Activated naive CD8-positive, alpha-beta T cell (primary cell): ENCODE data around the gene TMCC1.

Source experiments
- H3K27ac Mint-ChIP-seq: one replicate; pipeline ENCODE4 v1.8.0; 2021; ENCODE audit warnings: mixed read lengths
- H3K27me3 Mint-ChIP-seq: one replicate; pipeline ENCODE4 v1.8.0; 2021; ENCODE audit warnings: mixed read lengths
- H3K36me3 Mint-ChIP-seq: one replicate; pipeline ENCODE4 v1.8.0; 2021; ENCODE audit warnings: mixed read lengths
- H3K4me1 Mint-ChIP-seq: one replicate; pipeline ENCODE4 v1.8.0; 2021; ENCODE audit warnings: low read depth, mixed read lengths
- H3K4me3 Mint-ChIP-seq: one replicate; pipeline ENCODE4 v1.8.0; 2021; ENCODE audit warnings: mild to moderate bottlenecking, mixed read lengths
- H3K9me3 Mint-ChIP-seq: one replicate; pipeline ENCODE4 v1.8.0; 2021; ENCODE audit warnings: low read depth, mixed read lengths

Gene TMCC1

GRCh38 chr3:129607391-129608068 lies 286.0 kb downstream of the TMCC1 start:
- Mint-ChIP-seq H3K4me1 (peaks cover 5% of the 10 kb centered on the region), H3K4me3 (peak overlapping the region; percentile 84), H3K9me3 (no peaks in the 10 kb centered on the region), H3K27me3 (peaks cover 8% of the 10 kb centered on the region), H3K36me3 (no peaks in the 10 kb centered on the region), H3K27ac (no peak overlapping the region)

- Mint-ChIP-seq H3K27me3 (peaks cover 10% of the 10 kb centered on the region), H3K9me3 (no peaks in the 10 kb centered on the region), H3K4me1 (peaks cover 5% of the 10 kb centered on the region), H3K36me3 (no peaks in the 10 kb centered on the region), H3K27ac (peak within 1 kb of the TSS; percentile 76), H3K4me3 (peak within 1 kb of the TSS; percentile 94)
These were observed 286.7 kb downstream of the TMCC1 start, which contains the start of gene PLXND1 for GRCh38 chr3:129606636-129607390. Gene PLXND1 (minus strand): TSS chr3:129606676. CDS start chr3:129606639, 37 bp downstream.

GRCh38 chr3:129605922-129606635 lies 287.4 kb downstream of the TMCC1 start:
- Mint-ChIP-seq H3K27me3 (peaks cover 10% of the 10 kb centered on the region), H3K9me3 (no peaks in the 10 kb centered on the region), H3K4me3 (peak overlapping the region; percentile 94), H3K36me3 (no peaks in the 10 kb centered on the region), H3K27ac (no peak overlapping the region), H3K4me1 (peaks cover 5% of the 10 kb centered on the region)

DNA sequence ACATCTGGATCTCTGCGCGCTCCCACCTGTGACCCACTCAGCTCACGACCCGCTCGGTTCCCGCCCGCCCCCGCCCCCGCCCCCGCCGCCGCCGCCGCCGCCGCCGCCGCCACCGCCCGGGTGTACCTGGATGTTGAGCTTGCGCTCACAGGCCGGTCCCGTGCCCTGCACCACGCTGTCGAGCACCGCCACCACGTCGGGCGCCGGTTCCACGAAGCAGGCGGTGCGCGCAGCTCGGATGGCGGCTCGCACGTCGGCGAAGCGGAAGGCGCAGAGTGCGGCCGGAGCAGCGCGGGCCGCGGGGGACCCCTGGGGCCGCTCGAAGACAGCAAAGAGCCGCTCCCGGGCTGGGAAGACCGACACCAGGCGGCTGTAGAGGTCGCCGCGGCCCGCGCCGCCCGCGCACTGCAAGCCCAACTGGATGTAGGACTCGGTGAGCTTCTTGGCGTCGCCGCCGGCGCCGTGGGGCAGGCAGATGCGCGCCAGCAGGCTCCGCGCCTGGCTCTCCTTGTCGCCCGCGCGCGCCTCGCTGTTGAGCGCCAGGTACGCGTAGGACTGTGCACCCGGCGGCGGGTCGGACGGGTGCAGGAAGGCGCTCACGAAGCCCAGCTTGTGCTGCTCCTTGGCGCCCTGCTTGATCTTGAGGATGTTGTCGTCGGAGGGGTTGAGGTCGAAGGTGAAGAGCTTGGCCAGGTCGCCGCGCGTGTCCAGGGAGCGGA lies 288.1 kb downstream of the TMCC1 start:
- H3K36me3 Mint-ChIP-seq = no peaks in the 10 kb centered on the region
- H3K27ac Mint-ChIP-seq = peak overlapping the region; percentile 76
- no peaks in the 10 kb centered on the region for H3K9me3 Mint-ChIP-seq
- H3K4me3 Mint-ChIP-seq = peak overlapping the region; percentile 94
- peaks cover 5% of the 10 kb centered on the region for H3K4me1 Mint-ChIP-seq
- H3K27me3 Mint-ChIP-seq = peaks cover 10% of the 10 kb centered on the region

- Mint-ChIP-seq H3K27ac (no peak overlapping the region), H3K27me3 (peaks cover 10% of the 10 kb centered on the region), H3K4me3 (no peak overlapping the region)
These were observed 288.7 kb downstream of the TMCC1 start for GRCh38 chr3:129604767-129605166.

GRCh38 chr3:129603991-129604749 lies 289.3 kb downstream of the TMCC1 start:
- Mint-ChIP-seq H3K27me3 (peaks cover 10% of the 10 kb centered on the region), H3K9me3 (no peaks in the 10 kb centered on the region), H3K4me3 (peak overlapping the region; percentile 17), H3K36me3 (no peaks in the 10 kb centered on the region), H3K27ac (no peak overlapping the region), H3K4me1 (peaks cover 5% of the 10 kb centered on the region)

More at GRCh38 chr3:129604767-129605166, 288.7 kb downstream of the TMCC1 start:
- H3K4me1 Mint-ChIP-seq = peaks cover 5% of the 10 kb centered on the region
- no peaks in the 10 kb centered on the region for H3K36me3 Mint-ChIP-seq
- H3K9me3 Mint-ChIP-seq = no peaks in the 10 kb centered on the region

GRCh38 chr3:129603561-129603942 lies 290.0 kb downstream of the TMCC1 start:
- Mint-ChIP-seq H3K9me3 (no peaks in the 10 kb centered on the region), H3K4me1 (peaks cover 3% of the 10 kb centered on the region), H3K27me3 (peaks cover 12% of the 10 kb centered on the region), H3K36me3 (no peaks in the 10 kb centered on the region), H3K4me3 (no peak overlapping the region), H3K27ac (no peak overlapping the region)

DNA sequence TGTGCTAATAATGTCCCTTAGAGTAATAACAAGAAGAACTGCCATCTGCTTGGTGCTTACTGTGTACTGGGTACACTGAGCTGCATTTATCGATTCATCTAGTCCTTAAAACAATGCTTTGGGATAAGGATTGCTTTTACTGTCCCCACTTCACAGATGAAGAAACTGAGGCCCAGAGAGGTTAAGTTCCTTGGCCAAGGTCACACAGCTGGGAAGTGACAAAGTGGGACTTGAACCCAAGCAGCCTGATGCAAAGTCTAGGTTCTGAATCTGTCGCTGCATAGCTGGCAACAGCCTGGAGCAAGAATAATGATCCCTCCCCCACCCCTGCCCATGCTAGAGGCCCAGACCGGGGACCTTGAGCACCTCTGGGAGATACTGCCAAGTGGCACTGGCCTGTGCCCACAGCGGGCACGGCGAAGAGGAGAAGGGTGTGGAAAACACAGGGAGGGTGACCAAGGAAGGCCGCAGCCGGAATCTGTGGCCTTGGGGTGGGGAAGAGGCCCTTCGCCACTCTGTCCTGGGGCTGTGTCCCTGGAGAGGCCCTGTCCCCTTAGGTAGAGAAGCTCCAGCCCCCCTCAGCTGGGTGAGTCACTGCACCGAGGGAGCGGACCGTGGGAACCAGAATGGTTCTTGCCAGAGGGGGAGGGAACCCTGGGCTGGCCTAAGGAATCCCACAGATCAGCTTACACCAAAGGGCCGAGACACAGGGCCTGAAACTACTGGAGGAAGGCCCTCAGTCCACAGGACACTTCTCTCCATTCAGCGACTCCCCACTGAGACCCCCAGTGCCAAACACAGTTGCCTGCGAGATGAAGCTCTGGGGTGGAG lies 290.6 kb downstream of the TMCC1 start:
- H3K4me3 Mint-ChIP-seq = no peak overlapping the region
- H3K36me3 Mint-ChIP-seq = no peaks in the 10 kb centered on the region
- H3K4me1 Mint-ChIP-seq = peaks cover 3% of the 10 kb centered on the region
- no peaks in the 10 kb centered on the region for H3K9me3 Mint-ChIP-seq
- H3K27me3 Mint-ChIP-seq = peaks cover 13% of the 10 kb centered on the region
- H3K27ac Mint-ChIP-seq = no peak overlapping the region

GRCh38 chr3:129602309-129602708 lies 291.2 kb downstream of the TMCC1 start:
- H3K4me3 Mint-ChIP-seq = no peak overlapping the region
- no peaks in the 10 kb centered on the region for H3K9me3 Mint-ChIP-seq
- H3K27ac Mint-ChIP-seq = peak overlapping the region; percentile 64
- peaks cover 3% of the 10 kb centered on the region for H3K4me1 Mint-ChIP-seq
- peaks cover 13% of the 10 kb centered on the region for H3K27me3 Mint-ChIP-seq
- H3K36me3 Mint-ChIP-seq = no peaks in the 10 kb centered on the region

DNA sequence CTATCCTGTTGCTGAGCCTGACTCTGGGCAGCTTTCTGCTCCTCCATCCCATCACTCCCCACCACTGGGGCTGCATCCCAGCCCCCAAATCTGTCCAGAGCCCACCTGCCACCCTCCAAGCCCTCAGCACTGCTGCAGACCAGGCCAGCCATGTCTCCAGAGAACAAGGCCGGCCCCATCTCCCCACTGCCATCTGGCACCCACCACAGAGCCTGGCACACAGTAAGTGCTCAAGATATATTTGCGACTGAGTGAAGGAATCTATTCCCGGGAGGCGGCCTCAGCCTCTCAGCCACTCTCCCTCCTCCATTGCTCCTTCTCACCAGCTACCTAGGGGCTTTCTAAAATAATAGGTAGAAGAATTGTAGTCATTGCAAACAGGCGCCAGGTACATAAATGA lies 291.8 kb downstream of the TMCC1 start:
- H3K27ac Mint-ChIP-seq = no peak overlapping the region
- H3K9me3 Mint-ChIP-seq = no peaks in the 10 kb centered on the region
- H3K4me1 Mint-ChIP-seq = peaks cover 3% of the 10 kb centered on the region
- no peaks in the 10 kb centered on the region for H3K36me3 Mint-ChIP-seq
- H3K4me3 Mint-ChIP-seq = no peak overlapping the region
- H3K27me3 Mint-ChIP-seq = peaks cover 13% of the 10 kb centered on the region

DNA sequence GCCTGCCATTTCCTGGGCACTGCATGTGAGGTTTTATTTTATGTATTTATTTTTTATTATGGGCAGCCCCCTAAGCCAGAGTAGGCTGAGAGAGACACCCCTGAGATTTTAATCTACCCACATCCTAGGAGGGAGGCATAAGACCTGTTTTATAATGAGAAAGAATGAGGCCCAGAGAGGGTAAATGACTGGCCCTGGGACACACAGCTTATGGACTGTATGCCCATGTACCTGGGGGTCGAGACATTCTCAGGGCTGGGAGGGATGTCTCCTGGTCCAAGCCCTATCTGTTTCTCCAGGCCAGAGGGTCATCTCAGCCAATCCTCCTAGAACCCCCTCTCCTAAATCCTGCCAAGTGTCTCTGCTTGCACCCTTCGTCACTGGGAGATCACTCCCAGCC lies 293.2 kb downstream of the TMCC1 start:
- H3K27ac Mint-ChIP-seq = no peak overlapping the region

DNA sequence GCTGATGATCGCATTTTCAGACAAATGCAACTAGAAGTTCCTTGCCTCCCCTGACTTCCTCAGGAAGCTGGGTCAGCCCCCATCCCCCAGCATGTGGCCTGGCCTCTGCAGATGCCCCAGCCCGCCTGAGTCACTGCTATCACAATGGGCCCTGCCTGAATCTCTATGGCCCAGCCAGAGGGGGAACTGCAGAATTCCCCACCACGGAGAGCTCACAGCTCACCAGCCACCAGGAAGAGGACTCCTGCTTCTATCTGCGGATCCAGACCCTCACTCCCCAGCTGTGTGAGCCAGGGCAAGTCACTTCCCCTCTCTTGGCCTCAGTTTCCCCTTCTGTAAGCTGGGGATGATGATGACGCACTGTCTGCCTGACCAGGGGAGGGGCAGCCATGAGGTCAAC lies 293.9 kb downstream of the TMCC1 start:
- H3K9me3 Mint-ChIP-seq = no peaks in the 10 kb centered on the region

More for the DNA sequence above, 293.2 kb downstream of the TMCC1 start:
- Mint-ChIP-seq H3K4me3 (no peak overlapping the region), H3K9me3 (no peaks in the 10 kb centered on the region), H3K27me3 (peaks cover 10% of the 10 kb centered on the region), H3K4me1 (no peaks in the 10 kb centered on the region), H3K36me3 (no peaks in the 10 kb centered on the region)

GRCh38 chr3:129599073-129599472 lies 294.4 kb downstream of the TMCC1 start:
- H3K9me3 Mint-ChIP-seq = no peaks in the 10 kb centered on the region
- H3K4me1 Mint-ChIP-seq = peaks cover 7% of the 10 kb centered on the region
- no peaks in the 10 kb centered on the region for H3K36me3 Mint-ChIP-seq
- H3K4me3 Mint-ChIP-seq = no peak overlapping the region
- no peak overlapping the region for H3K27ac Mint-ChIP-seq
- H3K27me3 Mint-ChIP-seq = peaks cover 5% of the 10 kb centered on the region

More for the DNA sequence above, 293.9 kb downstream of the TMCC1 start:
- H3K27ac Mint-ChIP-seq = no peak overlapping the region
- peaks cover 3% of the 10 kb centered on the region for H3K4me1 Mint-ChIP-seq
- no peaks in the 10 kb centered on the region for H3K36me3 Mint-ChIP-seq
- peaks cover 9% of the 10 kb centered on the region for H3K27me3 Mint-ChIP-seq
- no peak overlapping the region for H3K4me3 Mint-ChIP-seq
